Psoas muscle (tissue), 8 donors: Measurements from ENCODE around the gene REPIN1. TPM values are rescaled to one million over a fixed set of nuclear protein-coding genes. Genes with fewer than 3 reads are reported as not detected.
A peak's percentile ranks its signal among the peaks of the same experiment; 100 is the strongest.

Experiments
- ATAC-seq, 4 donors: fragments of 200-7000 bp; cut with Tn5 transposase; one replicate each; pipeline ENCODE4 v1.9.1; 2020; ENCODE audit warnings: moderate library complexity in 3 of 4, mild to moderate bottlenecking in 2 of 4
- DNase-seq, 2 donors: peaks; one replicate each; pipeline ENCODE4 v3.0.0-alpha.2; 2020
- H3K27ac ChIP-seq: fragments of 200-600 bp; one replicate; pipeline ENCODE4 v1.8.0; 2022
- H3K27me3 ChIP-seq, 3 donors: fragments of 200-600 bp in 1 of 3; one replicate each; pipeline versions ENCODE4 v1.6.1 to v1.8.0; 2013 to 2022; ENCODE audit warnings: low read length in 2 of 3, mild to moderate bottlenecking in 2 of 3, moderate library complexity in 1 of 3; ENCODE audit not compliant: insufficient read depth in 3 of 3
- H3K36me3 ChIP-seq, 2 donors: fragments of 200-600 bp in 1 of 2; one replicate each; pipeline versions ENCODE4 v1.6.1 to v1.8.0; 2013 to 2022; ENCODE audit warnings: low read depth in 1 of 2, mild to moderate bottlenecking in 1 of 2, moderate library complexity in 1 of 2; ENCODE audit not compliant: insufficient read depth in 1 of 2
- H3K4me1 ChIP-seq: fragments of 200-600 bp; one replicate; pipeline ENCODE4 v1.8.0; 2022
- H3K4me3 ChIP-seq: fragments of 200-600 bp; one replicate; pipeline ENCODE4 v1.8.0; 2022; ENCODE audit warnings: mild to moderate bottlenecking
- H3K9me3 ChIP-seq: fragments of 200-600 bp; one replicate; pipeline ENCODE4 v1.8.0; 2022
- WGBS, 3 donors: extraction: QIAGEN DNeasy Blood & Tissue Kit; methylation state at CpG; one replicate each; pipeline versions ENCODE4 v1.1.6 to v1.1.7; 2013; 5-methylcytosine and 5-hydroxymethylcytosine counted together
- intact Hi-C, 2 donors: fragments of 100-400 bp; cut with DNase I; formaldehyde crosslinking; loops; one replicate each; pipeline versions ENCODE4 v1.11.0 to v1.14.2; 2022
- polyA plus RNA-seq, 3 donors: library from polyadenylated mRNA; stranded (reverse); fragments of 200-250 nt; gene quantifications; one replicate each; pipeline ENCODE4 v1.2.3, GENCODE V29; 2013
- total RNA-seq, 4 donors: library from RNA; stranded (reverse); fragmentation: NEBNext Ultra II Directional in 2 of 4; extraction: Animal tissue kit (Norgen Biotek cat#: 25700) in 2 of 4; gene quantifications; one replicate each; pipeline versions ENCODE4 v1.2.1 to v1.2.4, GENCODE V29; 2021 to 2023
- TF ChIP-seq, protein P1 (sequence below): fragments of 200-600 bp; IDR thresholded peaks from one replicate; pipeline ENCODE4 v1.8.0; 2022; ENCODE audit warnings: antibody characterized with exemption
- donor health status: healthy with polysubstance abuse.
- donor health status: DM: no; HTN: no; CAD: no; lungs with moderate emphysema.
- donor health status: Bipolar disorder and iron deficiency.
- donor health status: healthy.
- donor health status: DM: yes; HTN: yes; CAD: no.
- donor health status: DM: no; HTN: no; CAD: no.
- donor health status: DM: no; HTN: no; CAD: no.
- donor health status: DM: yes; HTN: yes; CAD: no.

Gene REPIN1
- total and polyA plus RNA-seq, 7 donors = 80.2 to 212 (median 129) TPM

DNA sequence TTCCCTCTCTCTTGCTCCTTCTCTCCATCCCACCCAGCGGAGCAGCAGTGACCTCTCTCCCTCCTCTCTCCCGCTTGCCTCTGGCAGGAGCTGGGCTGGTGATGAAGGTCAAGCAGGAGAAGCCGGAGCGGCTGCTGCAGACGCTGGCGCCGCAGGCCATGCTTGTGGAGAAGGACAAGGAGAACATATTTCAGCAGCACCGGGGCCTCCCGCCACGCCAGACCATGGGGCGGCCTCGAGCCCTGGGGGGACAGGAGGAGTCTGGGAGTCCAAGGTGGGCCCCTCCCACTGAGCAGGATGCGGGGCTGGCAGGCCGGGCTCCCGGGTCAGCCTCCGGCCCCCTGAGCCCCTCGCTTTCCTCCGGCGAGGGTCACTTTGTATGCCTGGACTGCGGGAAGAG lies 27.8 kb downstream of the REPIN1 start:
- intact Hi-C loops = loop anchor here in 1 of 2 donors (5.0 kb wide), 1 partner anchor 34 kb away; no protein-coding TSS in a partner anchor
- no peaks in the 10 kb centered on the region for H3K36me3 ChIP-seq
- DNase-seq (no peak), ATAC-seq (no peak)
- 92 to 94% (median 94%) methylated on average over 20 of the region's 20 CpGs for WGBS, 3 donors
- no peaks in the 10 kb centered on the region for H3K4me1 ChIP-seq
- no peaks in the 10 kb centered on the region for H3K27me3 ChIP-seq
- no peaks in the 10 kb centered on the region for H3K9me3 ChIP-seq
- no peak overlapping the region for H3K4me3 ChIP-seq
- TF ChIP-seq, protein P1, sequence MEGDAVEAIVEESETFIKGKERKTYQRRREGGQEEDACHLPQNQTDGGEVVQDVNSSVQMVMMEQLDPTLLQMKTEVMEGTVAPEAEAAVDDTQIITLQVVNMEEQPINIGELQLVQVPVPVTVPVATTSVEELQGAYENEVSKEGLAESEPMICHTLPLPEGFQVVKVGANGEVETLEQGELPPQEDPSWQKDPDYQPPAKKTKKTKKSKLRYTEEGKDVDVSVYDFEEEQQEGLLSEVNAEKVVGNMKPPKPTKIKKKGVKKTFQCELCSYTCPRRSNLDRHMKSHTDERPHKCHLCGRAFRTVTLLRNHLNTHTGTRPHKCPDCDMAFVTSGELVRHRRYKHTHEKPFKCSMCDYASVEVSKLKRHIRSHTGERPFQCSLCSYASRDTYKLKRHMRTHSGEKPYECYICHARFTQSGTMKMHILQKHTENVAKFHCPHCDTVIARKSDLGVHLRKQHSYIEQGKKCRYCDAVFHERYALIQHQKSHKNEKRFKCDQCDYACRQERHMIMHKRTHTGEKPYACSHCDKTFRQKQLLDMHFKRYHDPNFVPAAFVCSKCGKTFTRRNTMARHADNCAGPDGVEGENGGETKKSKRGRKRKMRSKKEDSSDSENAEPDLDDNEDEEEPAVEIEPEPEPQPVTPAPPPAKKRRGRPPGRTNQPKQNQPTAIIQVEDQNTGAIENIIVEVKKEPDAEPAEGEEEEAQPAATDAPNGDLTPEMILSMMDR = no peak
- H3K27ac ChIP-seq = no peak overlapping the region

DNA sequence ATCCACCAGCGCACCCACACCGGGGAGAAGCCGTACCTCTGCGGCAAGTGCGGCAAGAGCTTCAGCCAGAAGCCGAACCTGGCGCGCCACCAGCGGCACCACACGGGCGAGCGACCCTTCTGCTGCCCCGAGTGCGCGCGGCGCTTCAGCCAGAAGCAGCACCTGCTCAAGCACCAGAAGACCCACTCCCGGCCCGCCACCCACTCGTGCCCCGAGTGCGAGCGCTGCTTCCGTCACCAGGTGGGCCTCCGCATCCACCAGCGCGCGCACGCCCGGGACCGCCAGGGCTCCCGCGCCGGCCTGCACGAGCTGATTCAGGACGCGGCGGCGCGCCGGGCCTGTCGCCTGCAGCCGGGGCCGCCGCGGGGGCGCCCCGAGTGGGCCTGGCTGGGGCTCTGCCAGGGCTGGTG lies 28.2 kb downstream of the REPIN1 start:
- Histone ChIP-seq H3K27me3 (no peaks in the 10 kb centered on the region), H3K9me3 (no peaks in the 10 kb centered on the region), H3K27ac (no peak overlapping the region), H3K36me3 (no peaks in the 10 kb centered on the region), H3K4me1 (no peaks in the 10 kb centered on the region), H3K4me3 (no peak overlapping the region)
- TF ChIP-seq, protein P1 = no peak
- DNase-seq (no peak), ATAC-seq (no peak)
- 96 to 98% (median 97%) methylated on average over 36 to 48 of the region's 48 CpGs for WGBS, 3 donors
- intact Hi-C loops = loop anchor here in 1 of 2 donors (5.0 kb wide), 1 partner anchor 35 kb away; no protein-coding TSS in a partner anchor

DNA sequence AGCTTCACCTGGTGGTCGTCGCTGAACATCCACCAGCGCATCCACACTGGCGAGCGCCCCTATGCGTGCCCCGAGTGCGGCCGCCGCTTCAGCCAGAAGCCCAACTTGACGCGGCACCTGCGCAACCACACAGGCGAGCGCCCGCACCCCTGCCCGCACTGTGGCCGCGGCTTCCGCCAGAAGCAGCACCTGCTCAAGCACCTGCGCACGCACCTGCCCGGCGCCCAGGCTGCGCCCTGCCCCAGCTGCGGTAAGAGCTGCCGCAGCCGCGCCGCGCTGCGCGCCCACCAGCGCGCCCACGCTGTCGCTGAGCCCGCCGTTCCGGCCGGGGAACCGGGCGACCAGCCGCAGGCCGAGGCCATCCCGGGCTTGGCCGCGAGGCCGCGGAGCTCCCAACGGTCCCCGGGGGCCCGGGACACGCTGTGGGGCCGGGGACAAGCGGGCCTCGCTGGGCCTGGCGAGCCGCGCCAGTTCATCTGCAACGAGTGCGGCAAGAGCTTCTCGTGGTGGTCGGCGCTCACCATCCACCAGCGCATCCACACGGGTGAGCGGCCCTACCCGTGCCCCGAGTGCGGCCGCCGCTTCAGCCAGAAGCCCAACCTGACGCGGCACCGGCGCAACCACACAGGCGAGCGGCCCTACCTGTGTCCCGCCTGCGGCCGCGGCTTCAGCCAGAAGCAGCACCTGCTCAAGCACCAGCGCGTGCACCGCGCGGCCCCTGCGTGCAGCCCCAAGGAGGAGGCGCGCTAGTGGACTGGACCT lies 28.9 kb downstream of the REPIN1 start:
- DNase-seq (no peak), ATAC-seq (no peak)
- Histone ChIP-seq H3K27me3 (no peaks in the 10 kb centered on the region), H3K9me3 (no peaks in the 10 kb centered on the region), H3K4me1 (no peaks in the 10 kb centered on the region), H3K36me3 (no peaks in the 10 kb centered on the region), H3K27ac (no peak overlapping the region), H3K4me3 (no peak overlapping the region)
- TF ChIP-seq, protein P1 = no peak
- intact Hi-C loops = loop anchor here in 1 of 2 donors (5.0 kb wide), 1 partner anchor 35 kb away; no protein-coding TSS in a partner anchor
- 96 to 97% (median 97%) methylated on average over 83 to 91 of the region's 91 CpGs for WGBS, 3 donors

DNA sequence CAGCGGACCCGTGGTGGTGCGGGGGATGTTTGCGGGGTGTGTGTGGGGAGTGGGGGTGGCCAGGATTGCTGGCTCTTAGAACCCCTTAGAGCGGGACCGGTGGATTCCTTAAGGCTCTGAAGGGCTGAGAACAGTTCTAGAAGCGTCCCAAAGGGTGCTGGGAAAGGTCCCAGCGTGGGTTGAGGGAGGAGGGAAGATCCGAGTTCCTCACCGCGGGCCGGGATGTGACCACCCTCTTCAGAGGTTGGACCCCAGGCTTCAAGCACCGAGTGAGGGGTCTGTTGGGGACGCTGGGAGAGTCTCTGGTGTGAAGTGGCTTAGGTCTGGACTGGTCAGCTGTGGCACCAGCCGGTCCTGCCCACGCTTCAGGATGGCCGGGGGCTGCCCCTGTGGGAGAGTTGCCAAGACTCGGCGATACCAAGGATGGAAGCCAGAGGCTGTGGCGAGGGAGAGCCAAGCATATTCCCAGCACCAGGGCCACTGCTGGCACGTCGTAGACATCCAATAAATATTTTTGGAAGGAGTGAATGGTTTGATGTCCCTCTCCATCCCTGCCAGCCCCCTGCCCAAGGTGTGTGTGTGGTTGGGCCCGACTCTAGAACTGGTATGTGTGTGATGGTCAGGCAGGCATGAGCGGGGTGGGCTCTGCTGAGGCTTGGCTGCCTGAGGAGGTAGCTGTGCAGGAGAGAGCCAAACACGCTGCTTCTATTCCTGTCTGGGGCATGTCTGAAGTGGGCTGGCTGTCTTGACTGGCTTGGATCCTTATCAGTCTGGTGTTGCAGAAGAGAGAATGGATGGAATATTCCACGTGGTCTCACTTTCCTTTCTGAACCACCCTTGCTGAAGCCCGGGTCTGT lies 29.7 kb downstream of the REPIN1 start:
- no peaks in the 10 kb centered on the region for H3K36me3 ChIP-seq
- no peak for DNase-seq
- no peaks in the 10 kb centered on the region for H3K4me1 ChIP-seq
- intact Hi-C loops = loop anchor here in 1 of 2 donors (5.0 kb wide), 1 partner anchor 36 kb away; no protein-coding TSS in a partner anchor
- H3K27me3 ChIP-seq = no peaks in the 10 kb centered on the region
- no peak overlapping the region for H3K4me3 ChIP-seq
- peak; percentile 53 to 80 (median 75) for ATAC-seq
- H3K27ac ChIP-seq = no peak overlapping the region
- WGBS, 3 donors = 74 to 86% (median 77%) methylated on average over 27 of the region's 27 CpGs
- TF ChIP-seq, protein P1 = no peak
- H3K9me3 ChIP-seq = no peaks in the 10 kb centered on the region
